ENCODE results near the gene RPUSD1. TPM values are rescaled to one million over a fixed set of nuclear protein-coding genes. Genes with fewer than 3 reads are reported as not detected.
A peak's percentile ranks its signal among the peaks of the same experiment; 100 is the strongest.

The RPUSD1 gene
- total and polyA plus RNA-seq, 2 donors (not counting 3 experiments of a cell fraction or from before 2014, with no cell fraction given), result 46.2 to 55.8 TPM

DNA sequence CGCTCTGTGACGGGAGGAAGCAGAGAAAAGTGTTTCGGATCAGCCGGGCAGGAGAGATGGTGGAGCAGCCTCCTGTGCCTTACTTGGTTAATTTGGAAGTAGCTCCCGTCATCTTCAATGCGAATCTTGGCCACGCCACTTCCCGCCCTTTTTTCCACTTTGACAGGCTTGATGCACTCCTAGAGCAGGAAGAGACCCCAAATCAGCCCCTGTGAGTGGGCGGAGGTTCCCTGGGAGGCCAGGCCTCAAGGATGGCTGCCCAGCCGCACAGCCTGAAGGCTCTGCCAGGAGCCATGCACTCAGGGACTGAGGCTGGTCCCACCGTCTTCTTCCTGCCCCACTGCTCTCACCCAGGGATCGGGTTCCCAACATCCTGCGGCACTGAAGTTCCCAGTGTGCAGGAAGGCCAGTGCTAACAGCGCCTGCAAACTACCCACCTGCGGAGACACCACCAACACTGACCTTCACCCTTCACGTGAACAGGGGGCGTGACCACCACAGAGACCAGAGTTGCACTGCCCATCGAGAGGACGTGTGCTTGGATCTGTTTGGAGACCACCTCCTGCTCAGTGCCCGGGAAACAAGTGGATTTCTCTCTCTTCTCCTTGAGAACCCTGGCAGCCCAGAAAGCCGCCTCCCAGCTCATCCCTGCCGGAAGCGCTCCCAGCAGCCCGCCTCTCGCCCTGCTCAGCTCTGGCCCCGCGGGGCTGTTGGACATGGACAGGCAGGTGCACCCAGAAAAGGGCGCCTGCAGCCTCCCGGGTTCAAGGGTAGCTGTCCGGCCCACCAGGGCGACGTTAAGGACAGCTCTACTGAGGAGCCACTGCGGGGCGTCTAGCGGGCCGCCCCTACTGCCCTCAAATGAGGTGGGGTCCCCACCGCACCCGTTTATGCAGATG is 48.4 kb downstream of the RPUSD1 start:
- FAIRE-seq, result no peak
- Histone ChIP-seq H3K4me3 (replicated peaks in 1 of 3; ENCODE audit: insufficient read depth in 1 of 3, low read depth in 1 of 3, low read length in 3 of 3) (peak overlapping the region; percentile 48 to 82 (median 70)), H2AFZ (ENCODE audit: low read depth, low read length) (peak overlapping the region; percentile 78), H3K27me3 (ENCODE audit: control insufficient read depth in 2 of 2, insufficient read depth in 2 of 2, low read length in 2 of 2) (no peaks in the 10 kb centered on the region), H3K9ac (replicated peaks; ENCODE audit: extremely low read depth, insufficient read depth, low read length) (peak overlapping the region; percentile 76), H3K9me1 (replicated peaks; ENCODE audit: control insufficient read depth, extremely low read depth, insufficient read depth, low read length) (no peaks in the 10 kb centered on the region), H3K79me2 (ENCODE audit: control insufficient read depth, insufficient read depth, low read length) (peaks cover 6% of the 10 kb centered on the region), H3K9me3 (replicated peaks; ENCODE audit: control insufficient read depth, insufficient read depth, low read length) (no peaks in the 10 kb centered on the region), H4K20me1 (replicated peaks; ENCODE audit: control insufficient read depth, extremely low read depth, insufficient read depth, low read length) (no peaks in the 10 kb centered on the region), H3K36me3 (ENCODE audit: control insufficient read depth in 2 of 2, extremely low read depth in 1 of 2, insufficient read depth in 2 of 2, low read length in 2 of 2) (peaks cover 3 to 23% of the 10 kb centered on the region in 2 experiments), H3K4me2 (ENCODE audit: insufficient read depth, low read length) (peak overlapping the region; percentile 61), H3K27ac (ENCODE audit: insufficient read depth, low read depth, low read length) (no peak overlapping the region), H3K4me1 (ENCODE audit: control insufficient read depth, extremely low read depth, insufficient read depth, low read length) (peaks cover 10% of the 10 kb centered on the region)
- intact Hi-C loops (cut with micrococcal nuclease), result loop anchor here (5.0 kb wide), 1 partner anchor 47 kb away; the partner anchor contains the start of genes CHTF18 and RPUSD1
- TF ChIP-seq MYC (IDR thresholded peaks at IDR 0.05; ENCODE audit: low read depth, low read length) (no peak), POLR2A (IDR thresholded peaks at IDR 0.05; ENCODE audit: low read depth, low read length) (no peak), EZH2 (IDR thresholded peaks at IDR 0.05; ENCODE audit: borderline replicate concordance, low read depth, low read length, severe bottlenecking) (no peak), GATA2 (IDR thresholded peaks at IDR 0.05; ENCODE audit: insufficient read depth, insufficient read length, low read depth, low read length) (no peak)
- TF ChIP-seq, protein P1, sequence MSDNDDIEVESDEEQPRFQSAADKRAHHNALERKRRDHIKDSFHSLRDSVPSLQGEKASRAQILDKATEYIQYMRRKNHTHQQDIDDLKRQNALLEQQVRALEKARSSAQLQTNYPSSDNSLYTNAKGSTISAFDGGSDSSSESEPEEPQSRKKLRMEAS (IDR thresholded peaks at IDR 0.05; ENCODE audit: insufficient read depth, insufficient read length), result no peak
- DNase-seq (ENCODE audit: low read depth, low spot score), result no peak
- ChIA-PET POLR2A (no interaction called here), CTCF (interaction anchor here (0.8 to 1.5 kb wide), 4 partner anchors 14 to 49 kb away, joined by 3 to 7 read pairs (median 6); partner anchors contain the start of genes CCDC78, CHTF18, METRN and RPUSD1)
- dilution Hi-C loops (cut with MboI; ENCODE audit: extremely low pct_ligation_motif_present, low sequenced_read_pairs), result no loop called here
- no TSS peak for BruUV-seq (replicated peaks)

DNA sequence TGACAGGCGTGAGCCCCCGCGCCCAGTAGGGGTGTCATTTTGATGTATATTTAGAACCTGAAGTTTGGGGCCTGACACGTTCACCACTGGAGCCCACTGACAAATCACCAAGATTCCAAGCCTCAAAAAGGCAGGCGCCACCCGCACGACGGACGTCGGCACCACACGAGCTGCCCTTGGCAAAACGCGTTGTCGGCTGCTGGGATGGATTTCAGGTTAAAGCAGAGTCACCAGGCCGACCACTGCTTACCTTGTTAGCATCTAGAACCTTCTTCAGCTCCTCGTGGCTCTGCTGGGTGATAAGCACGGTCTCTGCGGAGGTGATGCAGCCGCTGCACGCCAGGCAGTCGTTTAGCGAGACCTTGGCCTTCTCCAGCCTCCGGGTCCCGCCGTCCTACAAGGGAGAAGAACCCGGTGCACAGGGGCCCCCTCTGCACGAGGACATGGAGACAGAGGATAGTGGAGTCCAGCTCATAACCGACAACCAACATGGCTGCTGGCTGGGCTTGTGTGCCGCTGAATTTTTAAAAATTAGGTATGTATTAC is 51.2 kb downstream of the RPUSD1 start:
- TF ChIP-seq GATA2 (IDR thresholded peaks at IDR 0.05; ENCODE audit: insufficient read depth, insufficient read length, low read depth, low read length) (no peak), FOS (IDR thresholded peaks at IDR 0.05; ENCODE audit: borderline replicate concordance, insufficient read depth, low read length) (no peak), JUN (IDR thresholded peaks at IDR 0.05; ENCODE audit: borderline replicate concordance, insufficient read depth, insufficient read length, low read depth) (no peak), EZH2 (IDR thresholded peaks at IDR 0.05; ENCODE audit: borderline replicate concordance, low read depth, low read length, severe bottlenecking) (no peak), POLR2A (IDR thresholded peaks at IDR 0.05; ENCODE audit: low read depth, low read length) (no peak), POLR2AphosphoS5 (IDR thresholded peaks at IDR 0.05; ENCODE audit: insufficient read depth, low read depth, low read length) (no peak), MYC (IDR thresholded peaks at IDR 0.05; ENCODE audit: low read depth, low read length) (no peak)
- TF ChIP-seq, protein P1 (IDR thresholded peaks at IDR 0.05; ENCODE audit: insufficient read depth, insufficient read length), result no peak
- TF ChIP-seq, protein P2, sequence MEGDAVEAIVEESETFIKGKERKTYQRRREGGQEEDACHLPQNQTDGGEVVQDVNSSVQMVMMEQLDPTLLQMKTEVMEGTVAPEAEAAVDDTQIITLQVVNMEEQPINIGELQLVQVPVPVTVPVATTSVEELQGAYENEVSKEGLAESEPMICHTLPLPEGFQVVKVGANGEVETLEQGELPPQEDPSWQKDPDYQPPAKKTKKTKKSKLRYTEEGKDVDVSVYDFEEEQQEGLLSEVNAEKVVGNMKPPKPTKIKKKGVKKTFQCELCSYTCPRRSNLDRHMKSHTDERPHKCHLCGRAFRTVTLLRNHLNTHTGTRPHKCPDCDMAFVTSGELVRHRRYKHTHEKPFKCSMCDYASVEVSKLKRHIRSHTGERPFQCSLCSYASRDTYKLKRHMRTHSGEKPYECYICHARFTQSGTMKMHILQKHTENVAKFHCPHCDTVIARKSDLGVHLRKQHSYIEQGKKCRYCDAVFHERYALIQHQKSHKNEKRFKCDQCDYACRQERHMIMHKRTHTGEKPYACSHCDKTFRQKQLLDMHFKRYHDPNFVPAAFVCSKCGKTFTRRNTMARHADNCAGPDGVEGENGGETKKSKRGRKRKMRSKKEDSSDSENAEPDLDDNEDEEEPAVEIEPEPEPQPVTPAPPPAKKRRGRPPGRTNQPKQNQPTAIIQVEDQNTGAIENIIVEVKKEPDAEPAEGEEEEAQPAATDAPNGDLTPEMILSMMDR (IDR thresholded peaks at IDR 0.05; ENCODE audit: extremely low read depth in 1 of 2, insufficient read depth in 1 of 2, low read depth in 1 of 2, low read length in 2 of 2), result no peak
- intact Hi-C loops (cut with micrococcal nuclease) (no loop called here), dilution Hi-C loops (cut with MboI; ENCODE audit: extremely low pct_ligation_motif_present, low sequenced_read_pairs) (no loop called here)
- peaks cover 10% of the 10 kb centered on the region for H3K4me1 ChIP-seq (ENCODE audit: control insufficient read depth, extremely low read depth, insufficient read depth, low read length)
- no peak overlapping the region for H3K9ac ChIP-seq (replicated peaks; ENCODE audit: extremely low read depth, insufficient read depth, low read length)
- H3K27ac ChIP-seq (ENCODE audit: insufficient read depth, low read depth, low read length), result no peak overlapping the region
- ChIA-PET CTCF (interaction anchor here (0.8 kb wide), 1 partner anchor 9 kb away, joined by 3 read pairs; no protein-coding TSS in a partner anchor), POLR2A (no interaction called here)
- H3K9me1 ChIP-seq (replicated peaks; ENCODE audit: control insufficient read depth, extremely low read depth, insufficient read depth, low read length), result no peaks in the 10 kb centered on the region
- no peak overlapping the region for H3K4me3 ChIP-seq (replicated peaks in 1 of 3; ENCODE audit: insufficient read depth in 1 of 3, low read depth in 1 of 3, low read length in 3 of 3)
- no peak for FAIRE-seq
- no TSS peak for BruUV-seq (replicated peaks)
- peaks cover 6% of the 10 kb centered on the region for H3K79me2 ChIP-seq (ENCODE audit: control insufficient read depth, insufficient read depth, low read length)
- no peaks in the 10 kb centered on the region for H3K27me3 ChIP-seq (ENCODE audit: control insufficient read depth in 2 of 2, insufficient read depth in 2 of 2, low read length in 2 of 2)
- no peak overlapping the region for H3K4me2 ChIP-seq (ENCODE audit: insufficient read depth, low read length)
- no peak for DNase-seq (ENCODE audit: low read depth, low spot score)
- H3K36me3 ChIP-seq (ENCODE audit: control insufficient read depth in 2 of 2, extremely low read depth in 1 of 2, insufficient read depth in 2 of 2, low read length in 2 of 2), result peaks cover 6 to 42% of the 10 kb centered on the region in 2 experiments
- H3K9me3 ChIP-seq (replicated peaks; ENCODE audit: control insufficient read depth, insufficient read depth, low read length), result no peaks in the 10 kb centered on the region
- no peaks in the 10 kb centered on the region for H4K20me1 ChIP-seq (replicated peaks; ENCODE audit: control insufficient read depth, extremely low read depth, insufficient read depth, low read length)
- H2AFZ ChIP-seq (ENCODE audit: low read depth, low read length), result no peak overlapping the region
